ENCODE results near the gene SAMD3.

The SAMD3 gene

DNA sequence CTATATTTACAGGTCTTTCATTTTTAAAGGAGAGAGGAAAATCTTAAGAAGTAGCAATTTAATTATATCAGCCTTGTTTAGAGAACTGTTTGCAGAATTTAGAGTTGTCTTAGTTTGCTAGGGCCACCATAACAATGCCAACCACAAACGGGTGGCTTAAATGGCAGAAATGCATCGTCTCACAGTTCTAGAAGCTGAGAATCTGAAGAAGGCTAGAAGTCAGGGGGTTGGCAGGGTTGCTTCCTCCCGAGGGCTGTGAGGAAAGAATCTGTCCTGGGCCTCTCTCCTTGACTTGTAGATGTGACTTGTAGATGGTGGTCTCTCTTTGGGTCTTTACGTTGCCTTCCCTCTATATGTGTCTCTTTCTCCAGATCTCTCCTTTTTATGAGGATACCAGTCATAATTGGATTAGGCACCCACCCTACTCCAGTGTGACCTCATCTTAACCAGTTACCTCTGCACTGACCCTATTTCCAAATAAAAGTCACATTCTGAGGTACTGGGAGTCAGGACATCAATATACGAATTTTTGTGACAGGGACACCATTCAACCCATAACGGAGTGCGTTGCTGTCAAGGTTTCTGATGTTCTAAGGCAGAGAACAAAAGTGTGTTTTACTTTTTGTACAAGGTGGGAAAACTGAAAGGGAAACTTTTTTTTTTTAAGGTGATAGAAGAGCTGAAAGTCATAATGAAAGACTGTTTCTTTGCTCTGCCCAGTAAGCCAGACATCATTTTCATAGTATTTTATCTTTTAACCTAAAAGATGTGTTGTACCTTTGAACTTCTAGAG lies 84.4 kb downstream of the SAMD3 start:
- no peak for DNase-seq (ENCODE audit: low read depth)
- TF ChIP-seq, protein P1, sequence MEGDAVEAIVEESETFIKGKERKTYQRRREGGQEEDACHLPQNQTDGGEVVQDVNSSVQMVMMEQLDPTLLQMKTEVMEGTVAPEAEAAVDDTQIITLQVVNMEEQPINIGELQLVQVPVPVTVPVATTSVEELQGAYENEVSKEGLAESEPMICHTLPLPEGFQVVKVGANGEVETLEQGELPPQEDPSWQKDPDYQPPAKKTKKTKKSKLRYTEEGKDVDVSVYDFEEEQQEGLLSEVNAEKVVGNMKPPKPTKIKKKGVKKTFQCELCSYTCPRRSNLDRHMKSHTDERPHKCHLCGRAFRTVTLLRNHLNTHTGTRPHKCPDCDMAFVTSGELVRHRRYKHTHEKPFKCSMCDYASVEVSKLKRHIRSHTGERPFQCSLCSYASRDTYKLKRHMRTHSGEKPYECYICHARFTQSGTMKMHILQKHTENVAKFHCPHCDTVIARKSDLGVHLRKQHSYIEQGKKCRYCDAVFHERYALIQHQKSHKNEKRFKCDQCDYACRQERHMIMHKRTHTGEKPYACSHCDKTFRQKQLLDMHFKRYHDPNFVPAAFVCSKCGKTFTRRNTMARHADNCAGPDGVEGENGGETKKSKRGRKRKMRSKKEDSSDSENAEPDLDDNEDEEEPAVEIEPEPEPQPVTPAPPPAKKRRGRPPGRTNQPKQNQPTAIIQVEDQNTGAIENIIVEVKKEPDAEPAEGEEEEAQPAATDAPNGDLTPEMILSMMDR (conservative IDR thresholded peaks at IDR 0.05; ENCODE audit: low read depth, low read length) = no peak
- H3K4me3 ChIP-seq (ENCODE audit: low read length) = no peak overlapping the region

DNA sequence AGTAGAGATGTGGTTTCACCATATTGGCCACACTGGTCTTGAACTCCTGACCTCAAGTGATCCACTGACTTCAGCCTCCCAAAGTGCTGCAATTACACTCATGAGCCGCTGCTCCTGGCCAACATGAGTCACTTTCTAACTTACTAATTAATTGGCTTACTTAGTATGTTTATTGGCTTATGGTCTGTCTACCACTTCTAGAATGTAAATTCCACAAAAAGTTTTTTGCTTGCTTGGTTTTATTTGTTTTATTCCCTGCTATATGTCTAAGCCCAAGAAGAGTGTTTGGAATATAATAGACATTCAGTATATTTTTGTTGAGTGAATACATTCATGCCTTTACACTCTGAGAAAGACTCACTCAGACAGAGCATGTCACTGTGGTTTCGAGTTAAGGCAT lies 86.0 kb downstream of the SAMD3 start:
- TF ChIP-seq, protein P1 (conservative IDR thresholded peaks at IDR 0.05; ENCODE audit: low read depth, low read length) = no peak
- no peak for DNase-seq (ENCODE audit: low read depth)
- no peak overlapping the region for H3K4me3 ChIP-seq (ENCODE audit: low read length)

DNA sequence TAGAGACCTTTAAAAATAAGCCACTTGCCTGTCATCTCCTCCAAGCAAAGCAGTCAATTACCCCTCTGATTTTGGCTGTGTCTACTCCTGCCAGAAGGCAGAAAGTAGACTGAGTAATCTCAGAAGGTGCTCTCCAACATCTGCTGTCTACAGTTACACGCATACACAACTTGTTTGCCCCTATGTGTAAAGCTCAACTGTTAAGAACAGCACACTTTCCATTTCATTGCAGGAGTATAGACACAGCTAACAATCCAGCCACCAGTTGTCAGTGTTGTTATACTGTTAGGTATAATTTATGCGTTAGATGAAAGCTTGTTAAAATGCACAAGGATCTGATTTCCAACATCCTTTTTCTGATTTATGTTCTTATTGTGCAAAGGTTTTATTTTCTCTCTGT lies 88.2 kb downstream of the SAMD3 start:
- no peak overlapping the region for H3K4me3 ChIP-seq (ENCODE audit: low read length)
- no peak for DNase-seq (ENCODE audit: low read depth)
- TF ChIP-seq, protein P1 (conservative IDR thresholded peaks at IDR 0.05; ENCODE audit: low read depth, low read length) = no peak

DNA sequence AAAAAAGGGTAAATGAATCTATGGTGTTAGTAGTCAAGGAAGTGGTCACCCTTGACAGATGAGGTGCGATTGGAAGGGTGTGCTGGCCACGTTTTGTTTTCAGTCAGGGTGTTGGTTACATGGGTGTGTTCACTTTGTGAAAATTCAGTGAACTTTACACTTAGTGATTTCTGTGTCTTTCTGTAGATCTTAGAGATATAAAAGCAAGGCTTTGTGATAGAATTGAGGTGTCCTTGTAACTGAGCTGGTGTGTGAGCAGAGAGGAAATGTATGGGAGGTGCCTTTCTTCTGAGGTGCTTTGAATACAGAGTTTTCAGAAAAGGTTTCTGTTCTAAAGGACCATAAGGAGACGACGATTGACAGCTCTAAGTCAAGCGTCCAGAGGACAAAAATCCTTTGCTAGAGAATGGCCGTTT lies 90.5 kb downstream of the SAMD3 start:
- no peak for DNase-seq (ENCODE audit: low read depth)
- H3K4me3 ChIP-seq (ENCODE audit: low read length) = no peak overlapping the region
- TF ChIP-seq, protein P1 (conservative IDR thresholded peaks at IDR 0.05; ENCODE audit: low read depth, low read length) = no peak

DNA sequence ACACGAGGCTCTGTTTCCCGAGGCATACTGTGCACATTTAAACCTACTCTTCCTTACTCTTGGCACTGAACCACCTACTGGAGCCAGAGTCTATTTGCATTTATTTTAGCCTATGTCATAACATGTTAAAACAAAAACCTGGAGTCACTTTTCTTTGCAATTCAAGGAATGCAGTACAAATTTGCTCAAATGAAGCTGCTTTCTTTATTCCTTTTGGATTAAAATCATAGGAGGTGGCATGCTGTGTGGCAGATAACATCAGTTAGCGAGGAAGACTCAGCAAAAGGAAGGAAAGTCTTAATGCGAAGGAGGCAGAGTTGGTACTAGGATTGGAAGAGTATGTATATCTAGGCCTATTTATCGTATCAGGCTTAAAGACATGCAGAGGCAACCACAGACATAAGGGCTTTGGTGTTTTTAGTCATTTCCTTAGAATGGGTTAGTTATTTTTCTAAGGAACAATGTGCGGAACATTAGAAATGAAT lies 92.9 kb downstream of the SAMD3 start:
- TF ChIP-seq, protein P1 (conservative IDR thresholded peaks at IDR 0.05; ENCODE audit: low read depth, low read length) = no peak
- no peak for DNase-seq (ENCODE audit: low read depth)
- H3K4me3 ChIP-seq (ENCODE audit: low read length) = no peak overlapping the region

DNA sequence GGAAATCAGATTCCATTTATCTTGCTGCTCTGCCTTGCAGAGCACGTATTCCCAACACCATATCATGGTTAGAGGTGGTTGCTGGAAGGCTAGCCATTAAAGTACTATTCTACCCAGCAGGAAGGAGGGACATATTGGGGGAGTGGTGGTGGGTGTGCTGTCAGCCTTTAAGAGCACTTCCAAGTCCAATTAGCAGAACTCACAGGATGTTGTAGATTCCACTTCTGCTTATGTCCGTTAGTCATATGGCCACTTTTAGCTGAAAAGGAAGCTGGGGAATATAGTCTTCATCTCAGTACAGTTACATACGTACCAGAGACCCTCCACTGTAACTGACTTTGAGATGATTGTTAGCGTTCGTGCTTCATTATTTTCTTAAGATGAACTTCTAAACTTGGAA lies 94.4 kb downstream of the SAMD3 start:
- TF ChIP-seq, protein P1 (conservative IDR thresholded peaks at IDR 0.05; ENCODE audit: low read depth, low read length) = no peak
- no peak for DNase-seq (ENCODE audit: low read depth)
- no peak overlapping the region for H3K4me3 ChIP-seq (ENCODE audit: low read length)

DNA sequence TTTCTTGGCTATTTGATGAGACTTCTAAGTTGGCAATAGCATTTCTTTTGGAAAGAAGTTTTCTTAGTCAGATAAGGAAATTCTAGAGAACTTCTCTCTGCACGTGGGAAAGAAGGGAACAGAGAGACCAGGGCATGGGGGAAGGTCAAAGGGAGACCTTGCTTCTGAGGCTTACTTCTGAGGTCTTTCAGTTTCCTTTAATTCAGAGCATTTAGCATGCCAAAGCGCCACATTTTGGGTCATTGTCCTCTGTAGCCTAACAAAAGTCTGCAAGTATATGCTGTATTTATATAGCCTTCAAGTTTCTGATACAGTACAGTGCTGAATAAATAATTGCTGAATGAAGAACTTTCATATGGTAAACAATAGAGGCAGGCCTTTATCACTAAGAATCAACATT lies 95.6 kb downstream of the SAMD3 start:
- TF ChIP-seq, protein P1 (conservative IDR thresholded peaks at IDR 0.05; ENCODE audit: low read depth, low read length) = no peak
- H3K4me3 ChIP-seq (ENCODE audit: low read length) = no peak overlapping the region
- DNase-seq (ENCODE audit: low read depth) = no peak

All from retinal pigment epithelial cell (primary cell).